Kasumi-1 (cell line): ENCODE measurements around the gene CLSTN3.

Experiments used
- DNase-seq, 2 experiments: peaks; one replicate each; lab custom pipeline; 2025; lab: John Stamatoyannopoulos, UW

Gene CLSTN3

GRCh38 chr12:7129872-7130691 is at the start of gene CLSTN3:
Gene CLSTN3 (plus strand): TSS chr12:7130371. CDS start chr12:7130649, 278 bp downstream.
- peak; percentile 34 for DNase-seq

GRCh38 chr12:7081037-7081436 is 49.1 kb upstream of the CLSTN3 start:
- no peak for DNase-seq

- no peak for DNase-seq
These were observed 47.0 kb upstream of the CLSTN3 start for GRCh38 chr12:7083125-7083524.

GRCh38 chr12:7089196-7089871 is 40.8 kb upstream of the CLSTN3 start:
- DNase-seq: no peak

- DNase-seq: no peak
These were observed 39.8 kb upstream of the CLSTN3 start for GRCh38 chr12:7090222-7090998.

- no peak for DNase-seq
These were observed 39.0 kb upstream of the CLSTN3 start for GRCh38 chr12:7091171-7091570.

GRCh38 chr12:7091660-7092228 is 38.4 kb upstream of the CLSTN3 start:
- no peak for DNase-seq

- DNase-seq: peak; percentile 17 to 34
These were observed 37.8 kb upstream of the CLSTN3 start, which contains the start of gene C1R for GRCh38 chr12:7092229-7092985. Gene C1R (minus strand): TSS chr12:7092445. CDS start chr12:7092388, 57 bp downstream.

GRCh38 chr12:7092986-7093460 is 37.1 kb upstream of the CLSTN3 start:
- no peak for DNase-seq

GRCh38 chr12:7093486-7093885 is 36.7 kb upstream of the CLSTN3 start:
- DNase-seq: no peak

- DNase-seq: no peak
These were observed 36.3 kb upstream of the CLSTN3 start for GRCh38 chr12:7093892-7094291.

- no peak for DNase-seq
These were observed 33.9 kb upstream of the CLSTN3 start for GRCh38 chr12:7096006-7096932.

GRCh38 chr12:7096979-7097378 is 33.2 kb upstream of the CLSTN3 start:
- no peak for DNase-seq

- DNase-seq: no peak
These were observed 30.7 kb upstream of the CLSTN3 start for GRCh38 chr12:7099290-7099996.

GRCh38 chr12:7100239-7100638 is 29.9 kb upstream of the CLSTN3 start:
- DNase-seq: no peak

GRCh38 chr12:7101047-7101693 is 29.0 kb upstream of the CLSTN3 start:
- DNase-seq: no peak

- no peak for DNase-seq
These were observed 28.5 kb upstream of the CLSTN3 start for GRCh38 chr12:7101694-7102131.

- no peak for DNase-seq
These were observed 27.6 kb upstream of the CLSTN3 start for GRCh38 chr12:7102582-7102981.
